Measurements from ENCODE around the gene VTI1A.

- no peak for TF ChIP-seq CBX8 (IDR thresholded peaks at IDR 0.05)
- TF ChIP-seq NFE2L2 (conservative IDR thresholded peaks at IDR 0.05; ENCODE audit: low read length) = no peak
Measured at GRCh38 chr10:112858986-112859651, 412.1 kb downstream of the VTI1A start.

All from A549 (cell line).